Measurements from ENCODE around the gene ETV5. TPM values are rescaled to one million over a fixed set of nuclear protein-coding genes. Genes with fewer than 3 reads are reported as not detected.

ETV5 gene
- total and polyA plus RNA-seq, 4 donors, result 3.3 to 14.9 (median 5.5) TPM

GRCh38 chr3:186128158-186128557, 19.3 kb upstream of the ETV5 start:
- H3K4me1 ChIP-seq (ENCODE audit: control insufficient read depth in 4 of 4, insufficient read depth in 4 of 4, low read length in 3 of 4), result no peaks in the 10 kb centered on the region
- no peaks in the 10 kb centered on the region for H3K9me3 ChIP-seq (ENCODE audit: control insufficient read depth in 4 of 4, low read length in 3 of 4)
- no peak overlapping the region for H3K27ac ChIP-seq (ENCODE audit: low read depth in 1 of 2, low read length in 2 of 2)
- H3K9ac ChIP-seq (ENCODE audit: low read depth in 1 of 2, low read length in 2 of 2), result no peak overlapping the region
- H3K4me3 ChIP-seq (ENCODE audit: low read depth in 1 of 3, low read length in 3 of 3), result no peak overlapping the region
- H3K36me3 ChIP-seq (ENCODE audit: control insufficient read depth in 4 of 4, insufficient read depth in 3 of 4, low read depth in 1 of 4, low read length in 3 of 4), result no peaks in the 10 kb centered on the region
- DNase-seq (ENCODE audit: low spot score), result no peak
- H3K27me3 ChIP-seq (ENCODE audit: control insufficient read depth in 4 of 4, insufficient read depth in 4 of 4, low read length in 3 of 4), result no peaks in the 10 kb centered on the region
- TF ChIP-seq FOXA1 (IDR thresholded peaks at IDR 0.05) (no peak), RAD21 (IDR thresholded peaks at IDR 0.05) (no peak), ZBTB33 (IDR thresholded peaks at IDR 0.05) (no peak), REST (IDR thresholded peaks at IDR 0.05) (no peak), EGR1 (IDR thresholded peaks at IDR 0.05; ENCODE audit: low read depth in 2 of 2) (no peak), CTCF (IDR thresholded peaks at IDR 0.05; ENCODE audit: low read depth, low read length, missing input control) (no peak), NR2F2 (IDR thresholded peaks at IDR 0.05) (no peak), FOXA2 (IDR thresholded peaks at IDR 0.05) (no peak), TAF1 (conservative IDR thresholded peaks at IDR 0.05) (no peak), SP1 (IDR thresholded peaks at IDR 0.05) (no peak)
- 85% methylated on average over 8 of the region's 8 CpGs for WGBS

GRCh38 chr3:186127463-186127862, 18.6 kb upstream of the ETV5 start:
- H3K4me1 ChIP-seq (ENCODE audit: control insufficient read depth in 4 of 4, insufficient read depth in 4 of 4, low read length in 3 of 4), result no peaks in the 10 kb centered on the region
- DNase-seq (ENCODE audit: low spot score), result no peak
- no peaks in the 10 kb centered on the region for H3K9me3 ChIP-seq (ENCODE audit: control insufficient read depth in 4 of 4, low read length in 3 of 4)
- no peak overlapping the region for H3K27ac ChIP-seq (ENCODE audit: low read depth in 1 of 2, low read length in 2 of 2)
- H3K4me3 ChIP-seq (ENCODE audit: low read depth in 1 of 3, low read length in 3 of 3), result no peak overlapping the region
- no peaks in the 10 kb centered on the region for H3K27me3 ChIP-seq (ENCODE audit: control insufficient read depth in 4 of 4, insufficient read depth in 4 of 4, low read length in 3 of 4)
- WGBS, result 94% methylated on average over 7 of the region's 7 CpGs
- TF ChIP-seq FOXA2 (IDR thresholded peaks at IDR 0.05), result no peak
- no peak for TF ChIP-seq SP1 (IDR thresholded peaks at IDR 0.05)
- TF ChIP-seq HNF4A (conservative IDR thresholded peaks at IDR 0.05), result no peak
- no peak for TF ChIP-seq RAD21 (IDR thresholded peaks at IDR 0.05)
- no peak for TF ChIP-seq MAX (IDR thresholded peaks at IDR 0.05)
- no peak for TF ChIP-seq REST (IDR thresholded peaks at IDR 0.05)
- no peak for TF ChIP-seq NR2F2 (IDR thresholded peaks at IDR 0.05)
- no peak for TF ChIP-seq ATF3 (IDR thresholded peaks at IDR 0.05)
- no peak for TF ChIP-seq JUND (IDR thresholded peaks at IDR 0.05)
- H3K9ac ChIP-seq (ENCODE audit: low read depth in 1 of 2, low read length in 2 of 2), result no peak overlapping the region
- H3K36me3 ChIP-seq (ENCODE audit: control insufficient read depth in 4 of 4, insufficient read depth in 3 of 4, low read depth in 1 of 4, low read length in 3 of 4), result no peaks in the 10 kb centered on the region
